ENCODE results near the gene SDR42E2. TPM values are rescaled to one million over a fixed set of nuclear protein-coding genes. Genes with fewer than 3 reads are reported as not detected.

SDR42E2 gene
- total RNA-seq, 5 donors from 2014 or later (not counting 1 experiment from before 2014, with no cell fraction given) = 0.28 to 2.9 (median 0.39) TPM

DNA sequence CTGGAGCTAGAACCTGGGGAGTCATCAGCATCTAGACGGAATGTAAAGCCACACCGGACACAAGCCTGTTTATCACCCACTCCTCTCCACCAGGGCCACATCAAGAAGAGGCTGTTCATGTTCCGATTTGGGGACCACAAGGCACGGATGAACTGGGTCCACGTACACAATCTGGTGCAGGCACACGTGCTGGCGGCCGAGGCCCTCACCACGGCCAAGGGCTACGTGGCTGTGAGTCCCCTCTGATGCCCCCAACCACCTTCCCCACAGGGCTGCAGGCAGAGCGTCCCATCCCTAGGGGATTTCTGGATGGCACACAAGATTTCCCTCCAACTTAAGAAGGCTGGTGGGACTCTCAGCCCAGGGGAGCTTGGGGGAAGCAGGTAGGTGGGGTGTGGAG lies 19.1 kb downstream of the SDR42E2 start:
- Histone ChIP-seq H3K4me3 (ENCODE audit: control insufficient read depth in 1 of 2, extremely low read depth in 1 of 2, low read length in 1 of 2) (no peak overlapping the region), H3K27me3 (replicated peaks in 1 of 2; ENCODE audit: control insufficient read depth in 2 of 2, extremely low read depth in 1 of 2, insufficient read depth in 2 of 2, low read length in 1 of 2) (no peaks in the 10 kb centered on the region), H3K9me3 (no peaks in the 10 kb centered on the region), H3K4me1 (ENCODE audit: control insufficient read depth in 1 of 2, extremely low read depth in 1 of 2, insufficient read depth in 2 of 2, low read length in 2 of 2) (no peaks in the 10 kb centered on the region), H3K36me3 (ENCODE audit: control insufficient read depth in 2 of 2, extremely low read depth in 1 of 2, insufficient read depth in 1 of 2, low read length in 1 of 2) (no peaks in the 10 kb centered on the region), H3K27ac (ENCODE audit: low read length) (no peak overlapping the region)
- no peaks in the 10 kb centered on the region for H3K36me3 Mint-ChIP-seq
- H3K4me3 Mint-ChIP-seq = no peak overlapping the region
- H3K27me3 Mint-ChIP-seq = no peaks in the 10 kb centered on the region
- ATAC-seq (replicated peaks in 1 of 4) (no peak), DNase-seq (no peak)
- ChIA-PET CTCF (no interaction called here), POLR2A (interaction anchor here in 1 of 2 donors (0.5 kb wide), 1 partner anchor 179 kb away, joined by 5 read pairs; no protein-coding TSS in a partner anchor)
- H3K27ac Mint-ChIP-seq = no peak overlapping the region
- H3K4me1 Mint-ChIP-seq = no peaks in the 10 kb centered on the region
- H3K9me3 Mint-ChIP-seq = no peaks in the 10 kb centered on the region
- WGBS (ENCODE audit: insufficient coverage) = 85% methylated on average over 9 of the region's 11 CpGs

DNA sequence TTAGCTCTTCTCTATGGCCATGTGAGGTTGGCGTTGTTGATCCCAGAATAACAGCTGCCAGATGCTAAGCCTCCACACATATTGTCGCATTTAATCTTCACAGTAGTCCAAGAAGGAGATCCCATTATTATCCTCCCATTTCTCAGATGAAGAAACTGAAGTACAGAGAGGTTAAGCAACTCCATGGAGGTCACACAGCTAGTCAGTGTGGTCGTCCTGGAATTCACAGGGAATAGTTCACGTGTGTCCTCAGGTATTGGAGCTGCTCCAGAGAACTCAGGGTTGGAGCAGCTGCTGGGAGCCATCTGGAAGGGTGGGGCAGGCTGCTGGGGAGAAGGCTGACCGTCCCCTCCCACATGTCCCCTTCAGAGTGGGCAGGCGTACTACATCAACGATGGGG lies 19.5 kb downstream of the SDR42E2 start:
- no peaks in the 10 kb centered on the region for H3K27me3 Mint-ChIP-seq
- H3K27ac Mint-ChIP-seq = no peak overlapping the region
- CTCF ChIA-PET = no interaction called here

DNA sequence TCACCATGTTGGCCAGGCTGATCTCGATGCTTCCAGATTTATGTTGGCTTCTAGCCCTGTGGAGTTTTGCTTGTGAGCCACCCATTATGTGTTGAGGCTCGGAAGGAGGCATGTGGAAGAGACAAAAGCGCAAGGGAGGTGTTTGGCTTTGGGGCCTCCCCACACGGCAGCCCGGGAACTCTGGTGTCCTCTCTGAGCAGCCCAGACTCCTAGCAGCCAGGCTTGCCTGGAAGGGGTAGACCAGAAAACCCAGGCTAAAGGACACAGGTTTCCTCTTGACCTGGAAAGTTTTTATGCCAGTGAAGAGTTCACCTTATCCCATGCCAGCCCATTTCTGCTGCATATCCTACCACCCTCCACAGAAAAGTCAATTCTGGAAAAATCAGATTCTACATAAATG lies 21.0 kb downstream of the SDR42E2 start:
- H3K4me3 Mint-ChIP-seq = no peak overlapping the region
- ATAC-seq (replicated peaks in 1 of 4) (no peak), DNase-seq (no peak)
- H3K27ac Mint-ChIP-seq = no peak overlapping the region
- H3K9me3 ChIP-seq = no peaks in the 10 kb centered on the region
- no peak overlapping the region for H3K27ac ChIP-seq (ENCODE audit: low read length)
- H3K9me3 Mint-ChIP-seq = no peaks in the 10 kb centered on the region
- no peak overlapping the region for H3K4me3 ChIP-seq (ENCODE audit: control insufficient read depth in 1 of 2, extremely low read depth in 1 of 2, low read length in 1 of 2)
- peaks cover 4 to 9% (median 7%) of the 10 kb centered on the region in 3 donors for H3K4me1 Mint-ChIP-seq
- H3K36me3 ChIP-seq (ENCODE audit: control insufficient read depth in 2 of 2, extremely low read depth in 1 of 2, insufficient read depth in 1 of 2, low read length in 1 of 2) = no peaks in the 10 kb centered on the region
- ChIA-PET CTCF (no interaction called here), POLR2A (interaction anchor here in 1 of 2 donors (0.7 kb wide), 1 partner anchor 514 kb away, joined by 6 read pairs; no protein-coding TSS in a partner anchor)
- no peaks in the 10 kb centered on the region for H3K27me3 Mint-ChIP-seq
- H3K36me3 Mint-ChIP-seq = no peaks in the 10 kb centered on the region
- H3K27me3 ChIP-seq (replicated peaks in 1 of 2; ENCODE audit: control insufficient read depth in 2 of 2, extremely low read depth in 1 of 2, insufficient read depth in 2 of 2, low read length in 1 of 2) = no peaks in the 10 kb centered on the region
- WGBS (ENCODE audit: insufficient coverage) = 86% methylated on average over 5 of the region's 5 CpGs
- peaks cover 0 to 14% of the 10 kb centered on the region in 2 experiments for H3K4me1 ChIP-seq (ENCODE audit: control insufficient read depth in 1 of 2, extremely low read depth in 1 of 2, insufficient read depth in 2 of 2, low read length in 2 of 2)

More for the DNA sequence above, 19.5 kb downstream of the SDR42E2 start:
- Histone ChIP-seq H3K4me1 (ENCODE audit: control insufficient read depth in 1 of 2, extremely low read depth in 1 of 2, insufficient read depth in 2 of 2, low read length in 2 of 2) (no peaks in the 10 kb centered on the region), H3K27me3 (replicated peaks in 1 of 2; ENCODE audit: control insufficient read depth in 2 of 2, extremely low read depth in 1 of 2, insufficient read depth in 2 of 2, low read length in 1 of 2) (no peaks in the 10 kb centered on the region), H3K9me3 (no peaks in the 10 kb centered on the region), H3K36me3 (ENCODE audit: control insufficient read depth in 2 of 2, extremely low read depth in 1 of 2, insufficient read depth in 1 of 2, low read length in 1 of 2) (no peaks in the 10 kb centered on the region), H3K27ac (ENCODE audit: low read length) (no peak overlapping the region), H3K4me3 (ENCODE audit: control insufficient read depth in 1 of 2, extremely low read depth in 1 of 2, low read length in 1 of 2) (no peak overlapping the region)
- POLR2A ChIA-PET = interaction anchor here in 1 of 2 donors (0.5 kb wide), 1 partner anchor 179 kb away, joined by 5 read pairs; no protein-coding TSS in a partner anchor
- H3K4me1 Mint-ChIP-seq = peaks cover 0 to under 1% (median 0%) of the 10 kb centered on the region in 3 donors
- no peaks in the 10 kb centered on the region for H3K9me3 Mint-ChIP-seq
- ATAC-seq (replicated peaks in 1 of 4) (no peak), DNase-seq (no peak)
- H3K4me3 Mint-ChIP-seq = no peak overlapping the region
- no peaks in the 10 kb centered on the region for H3K36me3 Mint-ChIP-seq
- 85% methylated on average over 5 of the region's 7 CpGs for WGBS (ENCODE audit: insufficient coverage)

DNA sequence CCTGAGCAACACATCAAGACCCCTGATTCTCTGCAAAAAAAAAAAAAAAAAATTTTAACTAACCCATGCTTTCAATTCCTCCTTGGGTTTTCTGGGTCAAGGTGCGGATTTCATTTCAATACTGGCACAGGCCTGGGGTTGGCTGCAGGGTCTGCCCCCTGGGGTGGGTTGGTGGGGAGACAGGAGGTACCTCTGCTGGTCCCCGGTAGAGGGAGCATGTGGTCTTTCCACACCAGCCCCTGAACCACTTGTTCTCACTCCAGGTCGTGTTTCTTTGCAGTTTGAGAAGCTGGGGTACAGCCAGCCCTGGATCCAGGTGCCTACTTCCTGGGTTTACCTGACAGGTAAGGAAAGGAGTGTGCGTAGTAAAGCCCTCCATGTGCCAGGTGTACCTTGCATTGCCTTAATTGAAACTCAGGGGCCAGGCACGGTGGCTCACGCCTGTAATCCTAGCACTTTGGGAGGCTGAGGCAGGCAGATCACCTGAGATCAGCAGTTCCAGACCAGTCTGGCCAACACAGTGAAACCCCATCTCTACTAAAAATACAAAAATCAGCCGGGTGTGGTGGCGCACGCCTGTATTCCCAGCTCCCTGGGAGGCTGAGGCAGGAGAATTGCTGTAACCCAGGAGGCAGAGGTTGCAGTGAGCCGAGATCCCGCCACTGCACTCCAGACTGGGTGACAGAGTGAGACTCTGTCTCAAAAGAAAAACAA lies 21.8 kb downstream of the SDR42E2 start:
- Mint-ChIP-seq H3K4me3 (no peak overlapping the region), H3K27me3 (no peaks in the 10 kb centered on the region), H3K9me3 (no peaks in the 10 kb centered on the region), H3K4me1 (peaks cover 11 to 16% (median 14%) of the 10 kb centered on the region in 3 donors), H3K27ac (peak overlapping the region in 1 of 2 donors; percentile 52), H3K36me3 (no peaks in the 10 kb centered on the region)
- ATAC-seq (replicated peaks in 1 of 4) (peak in 2 of 4 experiments; percentile 43 to 49), DNase-seq (peak in 5 of 35 experiments; percentile 8 to 52 (median 21))
- 96% methylated on average over 5 of the region's 11 CpGs for WGBS (ENCODE audit: insufficient coverage)
- H3K36me3 ChIP-seq (ENCODE audit: control insufficient read depth in 2 of 2, extremely low read depth in 1 of 2, insufficient read depth in 1 of 2, low read length in 1 of 2) = no peaks in the 10 kb centered on the region
- H3K27me3 ChIP-seq (replicated peaks in 1 of 2; ENCODE audit: control insufficient read depth in 2 of 2, extremely low read depth in 1 of 2, insufficient read depth in 2 of 2, low read length in 1 of 2) = no peaks in the 10 kb centered on the region
- H3K9me3 ChIP-seq = no peaks in the 10 kb centered on the region
- no peak overlapping the region for H3K27ac ChIP-seq (ENCODE audit: low read length)
- ChIA-PET POLR2A (interaction anchor here (0.6 to 0.7 kb wide), 2 partner anchors 9 to 515 kb away, joined by 3 to 6 read pairs; no protein-coding TSS in a partner anchor), CTCF (interaction anchor here in 1 of 2 donors (0.6 kb wide), 1 partner anchor 126 kb away, joined by 3 read pairs; no protein-coding TSS in a partner anchor)
- peaks cover 4 to 21% of the 10 kb centered on the region in 2 experiments for H3K4me1 ChIP-seq (ENCODE audit: control insufficient read depth in 1 of 2, extremely low read depth in 1 of 2, insufficient read depth in 2 of 2, low read length in 2 of 2)
- no peak overlapping the region for H3K4me3 ChIP-seq (ENCODE audit: control insufficient read depth in 1 of 2, extremely low read depth in 1 of 2, low read length in 1 of 2)

GRCh38 chr16:22184615-22184968 lies 22.3 kb downstream of the SDR42E2 start:
- Mint-ChIP-seq H3K4me3 (no peak overlapping the region), H3K9me3 (no peaks in the 10 kb centered on the region), H3K27ac (peak overlapping the region in 1 of 2 donors; percentile 52), H3K27me3 (no peaks in the 10 kb centered on the region), H3K36me3 (no peaks in the 10 kb centered on the region), H3K4me1 (peaks cover 17 to 21% (median 19%) of the 10 kb centered on the region in 3 donors)
- no peaks in the 10 kb centered on the region for H3K9me3 ChIP-seq
- H3K36me3 ChIP-seq (ENCODE audit: control insufficient read depth in 2 of 2, extremely low read depth in 1 of 2, insufficient read depth in 1 of 2, low read length in 1 of 2) = no peaks in the 10 kb centered on the region
- peaks cover 9 to 26% of the 10 kb centered on the region in 2 experiments for H3K4me1 ChIP-seq (ENCODE audit: control insufficient read depth in 1 of 2, extremely low read depth in 1 of 2, insufficient read depth in 2 of 2, low read length in 2 of 2)
- H3K4me3 ChIP-seq (ENCODE audit: control insufficient read depth in 1 of 2, extremely low read depth in 1 of 2, low read length in 1 of 2) = no peak overlapping the region
- POLR2A ChIA-PET = interaction anchor here in 1 of 2 donors (0.6 kb wide), 1 partner anchor 10 kb away, joined by 3 read pairs; no protein-coding TSS in a partner anchor
- H3K27me3 ChIP-seq (replicated peaks in 1 of 2; ENCODE audit: control insufficient read depth in 2 of 2, extremely low read depth in 1 of 2, insufficient read depth in 2 of 2, low read length in 1 of 2) = no peaks in the 10 kb centered on the region
- DNase-seq = no peak
- WGBS (ENCODE audit: insufficient coverage) = 90% methylated on average over 5 of the region's 6 CpGs
- CTCF ChIA-PET = interaction anchor here in 1 of 2 donors (0.6 kb wide), 1 partner anchor 126 kb away, joined by 3 read pairs; no protein-coding TSS in a partner anchor
- no peak overlapping the region for H3K27ac ChIP-seq (ENCODE audit: low read length)
- no peak for ATAC-seq (replicated peaks in 1 of 4)

GRCh38 chr16:22186517-22186916 lies 24.2 kb downstream of the SDR42E2 start:
- Histone ChIP-seq H3K9me3 (no peaks in the 10 kb centered on the region), H3K36me3 (ENCODE audit: control insufficient read depth in 2 of 2, extremely low read depth in 1 of 2, insufficient read depth in 1 of 2, low read length in 1 of 2) (no peaks in the 10 kb centered on the region), H3K27me3 (replicated peaks in 1 of 2; ENCODE audit: control insufficient read depth in 2 of 2, extremely low read depth in 1 of 2, insufficient read depth in 2 of 2, low read length in 1 of 2) (no peaks in the 10 kb centered on the region), H3K4me3 (ENCODE audit: control insufficient read depth in 1 of 2, extremely low read depth in 1 of 2, low read length in 1 of 2) (no peak overlapping the region), H3K4me1 (ENCODE audit: control insufficient read depth in 1 of 2, extremely low read depth in 1 of 2, insufficient read depth in 2 of 2, low read length in 2 of 2) (peaks cover 9 to 37% of the 10 kb centered on the region in 2 experiments), H3K27ac (ENCODE audit: low read length) (peak overlapping the region; percentile 99)
- ChIA-PET CTCF (interaction anchor here (0.6 to 1.3 kb wide), 2 partner anchors 88 to 112 kb away, joined by 4 to 7 read pairs; no protein-coding TSS in a partner anchor), POLR2A (interaction anchor here in 1 of 2 donors (0.5 kb wide), 1 partner anchor 178 kb away, joined by 7 read pairs; no protein-coding TSS in a partner anchor)
- Mint-ChIP-seq H3K4me1 (peaks cover 22 to 28% (median 23%) of the 10 kb centered on the region in 3 donors), H3K27ac (peak overlapping the region; percentile 99 to 100), H3K9me3 (no peaks in the 10 kb centered on the region), H3K27me3 (no peaks in the 10 kb centered on the region), H3K4me3 (no peak overlapping the region), H3K36me3 (no peaks in the 10 kb centered on the region)
- WGBS (ENCODE audit: insufficient coverage) = no CpG with 5 or more reads among the region's 3 CpGs
- no peak for DNase-seq
- ATAC-seq (replicated peaks in 1 of 4) = no peak
